ENCODE results near the gene TMEM184C.

TMEM184C gene

DNA sequence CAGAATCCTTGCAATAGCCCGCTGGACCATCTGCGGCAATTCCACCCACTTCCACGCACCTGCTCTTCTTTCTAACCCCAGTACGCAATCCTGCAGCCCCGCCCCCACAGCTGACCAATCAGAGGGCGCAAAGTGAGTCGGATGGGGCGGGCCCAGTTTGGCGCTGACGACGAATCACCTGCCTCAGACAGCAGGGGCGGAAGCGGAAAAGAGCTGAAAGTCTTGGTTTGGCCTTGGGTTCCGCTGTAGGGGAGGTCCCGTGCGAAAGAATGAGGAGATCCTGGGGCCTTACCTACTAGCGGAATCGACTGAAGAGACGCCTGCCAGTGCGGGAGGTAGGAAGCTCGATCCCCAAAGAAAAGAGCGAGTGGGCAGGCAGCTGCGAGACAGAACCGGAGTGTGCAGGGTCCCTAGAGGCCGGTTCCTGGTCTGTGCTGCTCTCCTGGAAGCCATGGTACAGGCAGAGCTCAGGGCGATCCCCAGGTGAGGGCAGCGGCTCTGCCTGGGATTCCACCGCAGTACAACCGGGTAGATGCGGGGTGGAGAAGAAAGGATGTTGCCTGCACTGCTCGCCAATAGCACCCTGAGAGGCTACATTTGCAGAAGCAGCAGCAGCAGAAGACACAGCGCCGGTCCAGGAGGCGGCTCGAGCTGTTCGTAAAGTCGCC lies at the start of gene TMEM184C:
TMEM184C (plus strand) TSS at position 225 of the 668 bp plus-strand sequence. CDS start 560 bp downstream, outside the sequence.
- peak; percentile 87 for DNase-seq (ENCODE audit: low spot score)

DNA sequence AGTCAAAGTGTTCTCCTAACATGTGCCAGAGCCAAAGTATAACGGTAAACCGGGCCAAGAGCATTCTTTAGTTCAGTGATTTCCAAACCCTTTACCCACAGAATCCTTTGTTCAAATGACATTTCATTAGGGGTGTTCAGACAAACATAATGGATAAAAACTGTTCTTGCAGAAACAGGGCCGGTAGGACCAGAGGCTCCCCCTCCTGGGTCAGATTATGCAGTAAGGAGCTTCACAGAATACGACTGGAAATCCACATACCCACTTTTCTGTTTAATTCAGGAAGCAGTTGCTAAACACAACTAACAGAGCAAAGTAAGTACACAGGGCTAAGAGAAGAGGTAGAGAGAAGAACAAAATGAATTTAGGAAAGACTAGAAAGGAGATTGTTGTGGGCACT lies 46.6 kb upstream of the TMEM184C start:
- no peak for DNase-seq (ENCODE audit: low spot score)

DNA sequence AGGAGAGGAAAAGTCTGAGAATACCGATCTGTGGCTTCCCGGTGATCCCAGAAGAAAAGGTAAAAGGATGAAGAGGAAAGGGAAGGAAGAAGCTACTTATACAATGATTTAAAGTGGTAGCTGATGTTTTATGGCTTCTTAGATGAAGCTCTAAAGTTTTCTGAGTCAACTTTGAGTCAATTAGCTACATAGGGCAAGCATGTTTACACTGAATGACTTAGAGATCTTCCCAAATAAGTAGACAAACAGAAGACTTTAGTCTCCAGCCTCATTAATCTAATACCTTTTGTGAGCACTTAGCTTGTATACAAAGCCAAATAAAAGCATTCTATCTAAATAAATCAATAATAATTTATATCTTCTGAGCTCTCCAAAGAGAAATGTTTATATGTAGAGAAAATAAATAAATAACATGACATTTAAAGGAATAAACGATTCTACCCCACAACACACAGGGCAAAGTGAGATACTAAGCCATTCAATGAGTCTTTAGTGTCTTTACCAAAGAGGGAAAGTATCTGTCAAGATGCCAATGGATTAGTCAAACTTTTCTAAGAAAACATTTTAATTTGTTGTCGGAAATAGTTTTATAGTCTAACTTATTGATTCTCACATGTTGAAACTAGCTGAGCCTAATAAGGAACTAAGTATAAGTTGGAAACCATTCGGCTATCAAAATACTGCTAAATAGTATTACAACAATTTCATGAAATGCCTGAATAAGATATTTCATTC lies 46.0 kb upstream of the TMEM184C start:
- no peak for DNase-seq (ENCODE audit: low spot score)

DNA sequence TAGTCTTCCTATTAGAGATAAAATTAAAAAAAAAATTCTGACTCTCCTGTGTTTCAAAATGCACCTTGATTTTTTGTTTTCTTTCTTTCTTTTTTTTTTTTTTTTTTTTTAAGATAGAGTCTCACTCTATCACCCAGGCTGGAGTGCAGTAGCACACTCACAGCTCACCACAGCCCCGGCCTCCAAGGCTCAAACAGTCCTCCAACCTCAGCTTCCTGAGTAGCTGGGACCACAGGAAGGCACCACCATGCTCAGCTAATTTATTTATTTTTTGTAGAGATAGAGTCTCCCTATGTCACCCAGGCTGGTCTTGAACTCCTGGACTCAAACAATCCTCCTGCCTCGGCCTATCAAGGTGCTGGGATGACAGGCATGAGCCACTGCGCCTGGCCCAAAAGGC lies 41.1 kb upstream of the TMEM184C start:
- DNase-seq (ENCODE audit: low spot score), result no peak

DNA sequence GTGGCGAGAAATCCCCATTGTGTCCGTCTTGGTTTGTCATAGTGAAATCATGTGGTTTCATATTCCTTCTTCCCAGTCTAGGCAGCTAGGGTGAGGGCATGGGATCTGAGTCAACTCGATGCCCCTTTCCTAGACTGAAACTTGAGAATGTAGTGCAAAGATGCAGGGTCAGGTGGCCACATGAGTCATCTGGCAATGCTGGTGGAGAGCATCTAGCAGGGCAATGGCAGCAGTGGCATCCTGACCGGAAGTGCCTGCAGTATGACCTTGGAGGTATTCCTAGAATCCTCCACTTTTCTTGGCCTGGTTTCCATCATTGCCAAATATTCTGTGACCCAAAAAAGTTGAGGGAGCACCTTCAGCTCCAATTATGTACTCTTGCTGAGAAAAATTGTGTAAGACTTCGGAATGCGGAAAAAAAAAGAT lies 39.1 kb upstream of the TMEM184C start:
- DNase-seq (ENCODE audit: low spot score), result no peak

DNA sequence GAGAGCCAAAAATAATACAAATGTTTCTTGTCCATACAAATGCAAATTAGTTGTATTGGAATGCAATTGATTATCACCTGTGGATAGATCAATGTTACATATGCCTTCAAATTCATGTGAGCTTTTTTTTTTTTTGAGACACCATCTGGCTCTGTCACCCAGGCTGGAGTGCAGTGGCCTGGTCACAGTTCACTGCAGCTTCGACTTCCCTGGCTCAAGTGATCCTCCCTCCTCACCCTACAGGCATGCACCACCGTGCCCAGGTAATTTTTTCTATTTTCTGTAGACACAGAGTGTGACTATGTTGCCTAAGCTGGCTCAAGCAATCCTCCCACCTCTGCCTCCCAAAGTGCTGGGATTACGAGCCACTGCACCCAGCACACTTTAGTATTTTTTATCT lies 38.6 kb upstream of the TMEM184C start:
- DNase-seq (ENCODE audit: low spot score), result no peak

DNA sequence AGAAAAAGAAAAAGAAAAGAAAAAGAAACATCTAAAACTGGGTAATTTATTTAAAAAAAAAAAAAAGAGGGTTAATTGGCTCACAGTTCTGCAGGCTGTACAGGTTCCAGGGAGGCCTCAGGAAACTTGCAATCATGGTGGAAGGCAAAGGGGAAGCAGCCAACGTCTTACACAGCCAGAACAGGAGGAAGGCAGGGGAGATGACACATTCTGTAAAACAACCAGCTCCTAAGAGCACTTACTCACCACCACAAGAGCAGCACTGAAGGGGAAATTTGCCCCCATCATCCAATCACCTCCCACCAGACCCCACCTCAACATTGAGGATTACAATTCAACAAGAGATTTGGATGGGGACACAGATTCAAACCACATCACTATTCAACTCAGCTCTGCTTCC lies 36.8 kb upstream of the TMEM184C start:
- no peak for DNase-seq (ENCODE audit: low spot score)

DNA sequence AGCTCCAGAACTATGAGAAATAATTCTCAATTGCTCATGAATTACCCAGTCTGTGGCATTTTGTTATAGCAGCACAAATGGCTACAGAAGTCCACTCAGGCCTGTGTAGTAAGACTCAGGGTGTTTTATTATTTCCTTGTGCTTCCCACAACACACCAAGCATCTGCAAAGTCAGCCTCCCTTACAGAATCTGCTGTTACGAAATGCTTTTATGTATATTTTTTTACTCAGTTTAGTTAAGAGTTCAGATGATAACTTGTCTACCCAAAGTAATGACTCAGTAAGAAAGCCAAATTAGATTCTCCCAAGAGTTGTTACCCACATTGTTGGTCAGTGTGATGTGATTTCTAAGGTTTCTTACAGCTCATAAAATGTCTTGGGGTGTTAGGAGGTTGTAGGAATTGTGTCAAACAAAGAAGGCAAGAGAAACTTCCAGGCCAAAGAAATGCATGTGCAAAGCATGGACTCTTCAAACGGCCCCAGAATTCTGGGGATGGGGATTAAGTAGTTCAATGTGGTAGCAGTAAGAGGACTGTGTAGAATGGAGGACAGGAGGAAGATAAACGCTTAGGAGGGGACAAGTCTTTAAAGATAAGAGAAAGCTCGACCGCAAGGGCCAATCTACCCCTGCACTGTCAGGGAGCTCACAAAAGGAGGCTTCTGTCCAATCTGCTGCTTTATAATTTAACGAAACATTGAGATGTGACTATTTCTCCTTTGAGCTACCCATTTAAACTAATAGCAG lies 35.4 kb upstream of the TMEM184C start:
- DNase-seq (ENCODE audit: low spot score), result no peak

DNA sequence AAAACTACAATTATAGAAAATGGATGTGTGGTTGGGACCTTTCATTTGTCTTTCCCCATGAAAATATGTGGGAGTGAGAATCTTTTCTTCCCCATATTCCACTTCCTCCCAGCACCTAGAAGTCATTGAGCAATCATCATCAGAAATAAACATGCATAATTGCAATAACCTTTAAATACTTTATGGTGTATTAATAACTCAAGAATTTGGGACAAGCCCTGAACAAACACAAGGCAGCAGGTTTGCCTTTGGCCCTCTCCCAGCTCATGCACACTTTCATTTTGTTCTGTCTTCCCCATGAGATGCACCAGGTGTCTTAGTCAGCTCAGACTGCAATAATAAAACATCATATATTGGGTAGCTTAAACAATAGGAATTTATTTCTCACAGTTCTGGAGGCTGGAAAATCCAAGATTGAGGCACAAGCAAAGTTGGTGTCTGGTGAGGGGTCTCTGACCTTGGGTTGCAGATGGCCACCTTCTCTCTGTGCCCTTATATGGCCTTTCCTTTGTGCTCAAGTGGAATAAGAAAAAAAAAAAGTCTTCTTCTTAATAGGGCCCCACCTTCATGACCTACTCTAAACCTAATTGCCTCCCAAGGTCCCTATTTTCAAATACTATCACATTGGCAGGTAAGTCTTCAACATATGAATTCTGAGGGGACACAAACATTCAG lies 34.7 kb upstream of the TMEM184C start:
- DNase-seq (ENCODE audit: low spot score), result no peak

DNA sequence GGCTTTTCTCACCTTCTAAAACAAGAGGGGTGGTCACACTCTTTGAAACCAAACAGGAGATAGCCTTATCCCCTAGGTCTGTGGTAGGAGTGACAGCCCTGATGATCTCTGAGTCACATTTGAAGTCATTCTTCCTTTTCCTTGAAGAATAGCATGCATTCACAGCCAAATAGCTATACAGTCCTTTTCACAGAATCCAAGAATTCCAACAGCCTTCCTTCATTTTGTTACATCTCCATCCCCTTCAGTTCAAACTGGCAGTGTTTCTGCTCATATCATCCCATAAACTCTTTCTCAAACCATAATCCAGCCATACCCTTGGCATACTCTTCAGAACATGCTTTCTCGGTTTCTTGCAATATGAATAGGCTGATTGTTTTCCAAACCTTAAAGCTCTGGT lies 33.3 kb upstream of the TMEM184C start:
- DNase-seq (ENCODE audit: low spot score), result no peak

DNA sequence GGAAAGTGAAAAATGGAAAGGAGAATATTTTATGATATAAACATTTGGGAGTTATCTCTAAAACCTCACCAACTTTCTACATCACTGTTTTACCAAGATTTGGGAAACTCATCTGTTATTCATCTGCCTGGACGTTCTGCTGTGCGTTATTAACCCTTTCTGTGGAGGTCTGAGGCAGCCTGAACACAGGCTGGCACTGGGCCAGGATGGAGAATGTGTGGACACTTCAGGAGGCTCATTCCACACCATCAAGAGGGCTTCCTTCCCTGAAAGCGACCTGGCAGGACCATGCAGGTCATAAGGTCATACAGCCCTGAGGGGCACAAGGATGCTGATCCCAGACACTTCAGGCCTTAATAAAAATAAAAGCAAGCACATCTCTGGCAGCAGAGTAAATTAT lies 31.2 kb upstream of the TMEM184C start:
- no peak for DNase-seq (ENCODE audit: low spot score)

DNA sequence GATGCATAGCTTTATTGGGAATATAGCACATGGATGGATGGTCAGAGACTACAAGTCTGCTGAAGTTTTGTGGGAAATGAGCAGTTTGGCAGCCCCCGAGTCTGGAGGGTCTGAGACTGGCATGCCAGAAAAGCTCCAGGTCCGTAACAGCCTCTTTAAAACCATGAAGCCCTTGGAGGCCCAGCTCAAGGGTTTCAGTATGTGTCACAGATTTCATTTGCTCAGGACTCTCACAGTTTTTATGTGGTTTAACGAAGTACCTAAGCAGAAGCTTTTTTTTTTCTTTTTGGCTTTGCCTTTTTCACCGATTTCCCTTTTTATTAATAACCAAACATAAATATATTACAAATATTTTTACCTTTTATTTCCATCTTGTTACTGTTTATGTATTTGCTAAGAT lies 30.6 kb upstream of the TMEM184C start:
- no peak for DNase-seq (ENCODE audit: low spot score)

DNA sequence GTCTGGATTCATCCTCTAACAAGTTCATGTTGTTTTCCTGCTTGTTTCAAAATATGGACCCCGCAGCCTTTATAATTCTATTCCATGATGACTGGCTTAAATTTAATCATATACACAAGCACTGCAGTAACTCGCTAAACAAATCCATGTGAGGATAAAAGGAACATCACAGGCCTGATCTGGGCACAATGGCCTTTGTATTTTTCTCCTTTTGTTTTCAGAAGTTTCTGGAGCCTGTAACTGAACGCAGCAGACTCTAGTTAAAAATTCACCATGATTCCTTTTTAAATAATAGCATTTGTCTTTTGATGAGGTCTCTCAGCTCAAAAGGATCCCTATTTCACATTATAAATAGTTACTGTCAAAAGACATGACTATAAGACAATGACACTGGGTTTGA lies 30.2 kb upstream of the TMEM184C start:
- no peak for DNase-seq (ENCODE audit: low spot score)

DNA sequence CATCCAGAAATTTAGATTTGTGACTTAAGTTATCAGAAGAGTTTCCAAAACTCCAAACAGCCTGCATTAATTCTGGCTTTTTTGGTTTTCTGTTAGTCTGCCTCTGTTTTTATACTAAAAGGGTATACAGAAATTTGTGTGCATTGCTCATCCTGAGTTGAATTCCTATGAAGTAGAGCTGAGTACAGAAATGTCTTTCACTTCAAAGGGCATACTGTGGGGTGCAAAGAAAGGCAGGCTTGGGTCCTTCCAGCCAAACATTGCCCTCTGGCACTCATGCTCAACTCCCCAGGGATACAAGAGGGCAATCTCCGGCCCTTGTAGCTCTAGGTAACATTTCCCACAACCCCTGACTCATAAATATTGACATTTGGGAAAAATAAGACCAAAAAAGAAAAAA lies 27.6 kb upstream of the TMEM184C start:
- no peak for DNase-seq (ENCODE audit: low spot score)

DNA sequence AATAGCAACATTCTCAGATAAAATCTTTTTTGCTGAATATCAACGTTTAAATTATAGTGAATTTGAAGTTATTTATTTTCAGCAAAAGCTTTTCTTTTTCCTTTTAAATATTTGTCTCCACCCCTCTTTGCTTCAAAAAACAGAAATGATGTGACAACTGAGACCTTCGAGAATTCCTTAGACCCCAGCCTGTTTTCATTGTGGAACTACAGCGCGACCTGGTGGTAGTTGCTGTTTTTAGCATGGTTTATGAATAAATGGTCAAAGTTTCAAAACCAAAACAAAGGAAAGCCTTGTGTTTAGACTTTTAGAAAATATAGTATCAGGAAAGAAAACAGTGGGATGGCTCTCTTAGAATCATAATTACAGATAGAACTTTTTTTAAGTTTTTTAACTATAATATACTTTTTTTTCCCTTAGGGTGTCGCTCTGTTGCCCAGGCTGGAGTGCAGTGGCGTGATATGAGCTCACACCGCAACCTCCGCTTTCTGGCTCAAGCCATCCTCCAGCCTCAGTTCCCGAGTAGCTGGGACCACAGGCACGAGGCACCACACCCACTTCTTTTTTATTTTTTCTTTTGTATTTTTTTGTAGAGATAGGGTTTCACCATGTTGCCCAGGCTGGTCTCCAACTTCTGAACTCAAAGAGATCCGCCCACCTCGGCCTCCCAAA lies 26.8 kb upstream of the TMEM184C start:
- DNase-seq (ENCODE audit: low spot score), result peak; percentile 30

DNA sequence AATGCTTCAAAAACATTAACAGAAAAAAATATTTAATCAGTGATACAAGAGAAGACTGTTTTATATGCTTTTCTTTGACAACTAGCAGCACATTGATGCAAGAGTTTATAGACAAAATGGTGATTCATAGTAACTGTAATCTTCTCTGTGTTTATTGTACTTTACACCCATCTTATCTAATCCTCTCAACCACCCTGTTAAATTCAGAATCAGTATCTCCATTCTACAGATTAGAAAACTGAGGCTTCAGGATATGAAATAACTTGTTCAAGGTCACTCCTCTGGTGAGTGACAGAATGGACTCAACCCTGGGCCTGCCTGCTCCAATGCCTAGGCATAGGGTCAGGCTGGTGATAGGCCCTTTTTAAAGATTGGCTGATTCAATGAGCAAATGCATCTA lies 26.1 kb upstream of the TMEM184C start:
- DNase-seq (ENCODE audit: low spot score), result no peak

DNA sequence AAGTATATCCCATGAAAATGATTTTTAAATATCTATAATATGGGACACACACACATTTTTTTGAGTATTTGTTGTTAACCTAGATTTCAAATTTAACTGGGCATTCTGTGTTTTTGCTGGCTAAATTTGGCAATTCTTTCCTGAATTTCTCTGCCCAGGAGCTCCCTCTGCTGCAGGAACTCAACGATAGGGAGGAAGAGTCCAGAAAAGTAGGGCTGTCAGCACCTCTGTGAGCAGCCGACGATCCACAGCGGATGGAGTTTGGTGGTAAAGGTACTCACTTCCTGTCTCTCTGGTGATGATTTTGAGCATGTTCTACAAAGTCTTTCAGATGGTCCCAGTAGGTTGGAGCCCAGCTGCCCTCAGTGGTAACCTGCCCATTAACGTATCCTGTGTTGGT lies 23.1 kb upstream of the TMEM184C start:
- no peak for DNase-seq (ENCODE audit: low spot score)

DNA sequence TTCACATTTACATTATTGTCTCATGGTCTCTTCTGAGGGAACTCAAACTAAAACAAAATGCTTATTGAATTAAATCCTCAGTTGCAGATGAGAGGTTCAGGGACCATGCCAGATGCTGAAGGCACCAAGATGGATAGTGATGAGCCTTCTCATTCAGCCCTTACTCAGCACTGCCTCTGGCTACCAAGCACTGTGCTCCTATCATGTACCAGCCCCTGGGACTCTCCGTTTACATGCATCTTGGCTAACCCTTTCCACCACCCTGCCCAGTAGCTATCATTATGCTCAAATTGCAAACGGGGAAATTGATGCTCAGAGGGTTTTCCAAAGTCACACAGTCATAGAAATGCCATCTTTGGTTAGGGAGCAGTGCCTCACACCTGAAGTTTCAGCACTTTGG lies 22.6 kb upstream of the TMEM184C start:
- DNase-seq (ENCODE audit: low spot score), result no peak

DNA sequence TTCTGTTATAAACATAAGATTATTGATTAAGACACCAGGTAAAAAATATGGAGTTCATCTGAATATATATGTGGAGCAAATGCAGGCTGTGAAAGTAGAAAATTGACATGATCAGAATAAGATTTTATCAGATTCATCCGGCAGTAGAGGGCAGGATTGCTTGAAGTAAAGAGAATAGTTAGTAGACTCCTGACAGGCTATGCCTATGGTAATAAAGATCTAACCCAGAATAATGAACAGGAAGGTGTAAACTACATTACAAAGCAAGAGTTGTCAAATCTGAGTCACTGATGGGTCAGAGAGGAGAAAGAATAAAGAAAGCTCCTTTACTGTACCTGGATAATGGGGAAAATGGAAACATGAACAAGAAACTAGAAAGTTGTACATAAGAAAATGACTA lies 20.8 kb upstream of the TMEM184C start:
- DNase-seq (ENCODE audit: low spot score), result no peak

DNA sequence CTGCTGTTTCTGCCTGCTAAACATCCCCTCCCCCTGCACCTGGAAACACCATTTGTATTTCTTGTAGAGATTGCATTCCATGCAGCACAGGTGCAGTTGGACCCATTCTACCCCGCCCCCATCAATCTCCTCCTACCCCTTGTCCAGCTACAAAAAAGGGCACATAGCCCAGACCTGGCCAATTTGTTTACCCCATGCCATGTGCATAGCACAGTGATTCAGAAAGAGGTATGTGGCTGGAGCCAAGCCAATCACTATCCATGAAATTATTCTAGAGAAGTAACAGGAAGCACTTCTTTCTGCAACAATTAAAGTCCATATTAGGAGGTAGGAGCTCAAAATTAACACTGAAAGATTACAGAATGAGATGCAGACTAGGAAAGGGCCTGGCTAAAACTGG lies 20.2 kb upstream of the TMEM184C start:
- DNase-seq (ENCODE audit: low spot score), result no peak

DNA sequence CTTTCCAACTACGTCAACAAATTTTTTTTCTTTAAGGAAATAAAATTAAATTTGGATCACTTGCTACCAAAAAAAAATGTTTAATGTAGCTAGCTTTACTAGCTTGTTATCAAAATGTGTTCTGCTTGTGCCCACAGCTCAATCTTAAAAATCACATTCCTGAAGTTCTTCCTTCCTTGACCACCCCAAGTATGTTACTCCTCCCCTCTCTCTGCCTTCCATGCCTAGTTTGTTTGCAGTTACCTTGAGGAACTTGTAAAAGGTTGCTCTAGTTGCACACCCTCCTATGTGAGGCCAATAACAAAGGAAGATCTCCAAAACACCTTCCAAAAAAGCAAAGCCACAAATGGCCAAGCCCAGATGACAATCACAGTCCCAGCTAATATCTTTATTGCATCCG lies 19.6 kb upstream of the TMEM184C start:
- no peak for DNase-seq (ENCODE audit: low spot score)

DNA sequence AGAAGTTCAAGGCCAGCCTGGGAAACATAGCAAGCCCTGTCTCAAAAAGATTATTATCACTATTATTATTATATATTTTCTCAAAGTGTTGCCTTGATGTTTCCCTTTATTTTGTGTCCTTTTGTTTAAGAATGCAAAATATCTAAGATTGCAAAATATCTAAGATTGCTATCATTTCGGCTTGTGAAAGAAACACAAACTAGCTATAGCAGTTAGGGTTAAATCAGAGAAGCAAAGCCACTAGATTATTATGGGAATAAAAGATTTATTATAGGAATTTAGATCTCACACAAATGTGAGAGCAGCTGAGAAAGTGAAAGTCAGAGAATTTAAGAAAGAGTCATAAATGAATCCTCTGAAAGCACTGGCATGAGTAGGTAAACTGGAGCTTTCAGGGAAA lies 18.0 kb upstream of the TMEM184C start:
- no peak for DNase-seq (ENCODE audit: low spot score)

Data from HuH-7 (cell line).